ENCODE measurements around the gene DBR1.

DNA sequence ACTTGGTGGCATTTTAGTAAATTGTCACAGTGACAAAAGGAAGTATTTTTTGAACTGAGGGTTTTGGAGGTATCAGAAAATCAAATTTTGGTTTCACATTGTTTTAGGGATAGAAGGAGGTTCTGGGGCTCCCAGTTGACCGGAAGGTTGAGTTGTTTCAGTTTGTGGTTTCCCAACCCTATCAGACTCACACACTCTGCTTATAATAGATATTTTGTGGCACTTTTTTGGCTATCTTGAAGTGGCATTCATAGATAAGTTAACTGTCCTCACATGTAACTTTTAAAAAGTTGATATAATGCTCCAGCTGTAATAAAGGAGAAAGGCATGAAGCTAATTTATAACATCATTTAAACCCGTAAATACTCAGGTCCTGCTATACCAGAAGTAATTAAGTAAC, 25.1 kb upstream of the DBR1 start:
- TF ChIP-seq, protein P1, sequence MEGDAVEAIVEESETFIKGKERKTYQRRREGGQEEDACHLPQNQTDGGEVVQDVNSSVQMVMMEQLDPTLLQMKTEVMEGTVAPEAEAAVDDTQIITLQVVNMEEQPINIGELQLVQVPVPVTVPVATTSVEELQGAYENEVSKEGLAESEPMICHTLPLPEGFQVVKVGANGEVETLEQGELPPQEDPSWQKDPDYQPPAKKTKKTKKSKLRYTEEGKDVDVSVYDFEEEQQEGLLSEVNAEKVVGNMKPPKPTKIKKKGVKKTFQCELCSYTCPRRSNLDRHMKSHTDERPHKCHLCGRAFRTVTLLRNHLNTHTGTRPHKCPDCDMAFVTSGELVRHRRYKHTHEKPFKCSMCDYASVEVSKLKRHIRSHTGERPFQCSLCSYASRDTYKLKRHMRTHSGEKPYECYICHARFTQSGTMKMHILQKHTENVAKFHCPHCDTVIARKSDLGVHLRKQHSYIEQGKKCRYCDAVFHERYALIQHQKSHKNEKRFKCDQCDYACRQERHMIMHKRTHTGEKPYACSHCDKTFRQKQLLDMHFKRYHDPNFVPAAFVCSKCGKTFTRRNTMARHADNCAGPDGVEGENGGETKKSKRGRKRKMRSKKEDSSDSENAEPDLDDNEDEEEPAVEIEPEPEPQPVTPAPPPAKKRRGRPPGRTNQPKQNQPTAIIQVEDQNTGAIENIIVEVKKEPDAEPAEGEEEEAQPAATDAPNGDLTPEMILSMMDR (conservative IDR thresholded peaks at IDR 0.05; ENCODE audit: low read depth, low read length) = no peak
- no peak for TF ChIP-seq EZH2 (IDR thresholded peaks at IDR 0.05; ENCODE audit: borderline replicate concordance, low read depth, low read length, poor library complexity, severe bottlenecking)
